Neural cell (in vitro differentiated cells): ENCODE measurements around the gene TARS3. TPM values are rescaled to one million over a fixed set of nuclear protein-coding genes. Genes with fewer than 3 reads are reported as not detected.

Experiments used
- H2AFZ ChIP-seq: fragments of 200-600, 300-800 bp; sonication (generic), shearing (Covaris generic); 2 replicates; pipeline ENCODE4 v1.6.0; 2014; ENCODE audit warnings: low read depth, mild to moderate bottlenecking, antibody characterized with exemption, low read length, moderate library complexity
- H3F3A ChIP-seq: fragments of 200-600 bp; shearing (Covaris generic); 2 replicates; pipeline ENCODE4 v1.6.1; 2016; ENCODE audit warnings: mild to moderate bottlenecking, moderate library complexity, mixed read lengths, antibody characterized with exemption, low read length; ENCODE audit not compliant: insufficient read depth, poor library complexity, severe bottlenecking
- H3K27ac ChIP-seq: fragments of 200-600, 300-800 bp; sonication (generic), shearing (Covaris generic); 2 replicates; pipeline ENCODE4 v1.5.1; 2014; ENCODE audit warnings: mild to moderate bottlenecking, low read length, moderate library complexity
- H3K27me3 ChIP-seq: fragments of 300-800, 200-600 bp; sonication (generic), shearing (Covaris generic); 2 replicates; pipeline ENCODE4 v1.6.0; 2014; ENCODE audit warnings: mild to moderate bottlenecking, low read depth, low read length, moderate library complexity; ENCODE audit not compliant: insufficient read depth
- H3K36me3 ChIP-seq: fragments of 300-800, 200-600 bp; sonication (generic), shearing (Covaris generic); 2 replicates; pipeline ENCODE4 v1.5.1; 2014; ENCODE audit warnings: mild to moderate bottlenecking, antibody characterized with exemption, low read length, moderate library complexity; ENCODE audit not compliant: insufficient read depth
- H3K4me2 ChIP-seq: fragments of 300-800, 200-600 bp; sonication (generic), shearing (Covaris generic); 2 replicates; pipeline ENCODE4 v1.6.0; 2014; ENCODE audit warnings: mild to moderate bottlenecking, low read length
- H3K4me3 ChIP-seq: fragments of 300-800, 200-600 bp; sonication (generic), shearing (Covaris generic); 2 replicates; pipeline ENCODE4 v1.5.1; 2014; ENCODE audit warnings: mild to moderate bottlenecking, low read length, moderate library complexity
- H3K79me2 ChIP-seq: fragments of 200-600 bp; shearing (Covaris generic); replicated peaks from 2 replicates; pipeline ENCODE4 v1.6.0; 2014; ENCODE audit warnings: mild to moderate bottlenecking, low read length, moderate library complexity; ENCODE audit not compliant: insufficient read depth
- H3K9ac ChIP-seq: fragments of 300-800, 200-600 bp; sonication (generic), shearing (Covaris generic); 2 replicates; pipeline ENCODE4 v1.6.1; 2016; ENCODE audit warnings: mild to moderate bottlenecking, low read length, mixed read lengths
- H3K9me2 ChIP-seq: fragments of 200-600 bp; shearing (Covaris generic); 2 replicates; pipeline ENCODE4 v1.6.1; 2016; ENCODE audit warnings: mild to moderate bottlenecking, low read length, mixed read lengths; ENCODE audit not compliant: insufficient read depth
- H3K9me3 ChIP-seq: fragments of 200-600, 300-800 bp; sonication (generic), shearing (Covaris generic); 2 replicates; pipeline ENCODE4 v1.6.1; 2016; ENCODE audit warnings: mild to moderate bottlenecking, mixed run types, low read length, moderate library complexity, mixed read lengths
- H4K20me1 ChIP-seq: fragments of 200-600 bp; shearing (Covaris generic); 2 replicates; pipeline ENCODE4 v1.6.1; 2016; ENCODE audit warnings: mild to moderate bottlenecking, mixed run types; ENCODE audit not compliant: insufficient read depth
- CTCF ChIP-seq: fragments of 450-650 bp; IDR thresholded peaks from 2 replicates; pipeline ENCODE4 v1.5.1; 2014; ENCODE audit warnings: antibody characterized with exemption, mild to moderate bottlenecking, moderate library complexity; ENCODE audit not compliant: poor library complexity, severe bottlenecking
- EP300 ChIP-seq: fragments of 450-650 bp; conservative IDR thresholded peaks from 2 replicates; pipeline ENCODE4 v1.6.1; 2014; ENCODE audit warnings: antibody characterized with exemption, mild to moderate bottlenecking, moderate library complexity; ENCODE audit not compliant: poor library complexity, severe bottlenecking
- EZH2 ChIP-seq: fragments of 200-600, 300-800 bp; shearing (Covaris generic), sonication (generic); IDR thresholded peaks from 2 replicates; pipeline ENCODE4 v1.6.1; 2014; ENCODE audit warnings: antibody characterized with exemption, low read length, borderline replicate concordance, mild to moderate bottlenecking; ENCODE audit not compliant: insufficient read depth, poor library complexity, severe bottlenecking
- MXI1 ChIP-seq: fragments of 450-650 bp; conservative IDR thresholded peaks from 2 replicates; pipeline ENCODE4 v1.6.1; 2014; ENCODE audit warnings: antibody characterized with exemption, mild to moderate bottlenecking; ENCODE audit not compliant: poor library complexity, severe bottlenecking
- POLR2AphosphoS5 ChIP-seq: IDR thresholded peaks from 2 replicates; pipeline ENCODE4 v1.6.1; 2012
- RAD21 ChIP-seq: fragments of 450-650 bp; conservative IDR thresholded peaks from 2 replicates; pipeline ENCODE4 v1.6.1; 2014; ENCODE audit warnings: antibody characterized with exemption, mild to moderate bottlenecking, moderate library complexity
- REST ChIP-seq: IDR thresholded peaks from 2 replicates; pipeline ENCODE4 v1.6.1; 2012; ENCODE audit warnings: borderline replicate concordance
- SMC3 ChIP-seq: fragments of 450-650 bp; conservative IDR thresholded peaks from 2 replicates; pipeline ENCODE4 v1.6.1; 2014; ENCODE audit warnings: antibody characterized with exemption, mild to moderate bottlenecking, moderate library complexity; ENCODE audit not compliant: poor library complexity
- TAF1 ChIP-seq: IDR thresholded peaks from 2 replicates; pipeline ENCODE4 v1.6.1; 2012; ENCODE audit warnings: low read depth
- polyA plus RNA-seq: library from polyadenylated mRNA; depleted of rRNA; stranded (reverse); fragments of >200 nt; gene quantifications from 2 replicates; pipeline ENCODE4 v1.2.3, GENCODE V29; 2014

Gene TARS3
- polyA plus RNA-seq, 1 donor from 2014 or later = 27.1 TPM

- Histone ChIP-seq H3K9me3 (no peaks in the 10 kb centered on the region), H3K79me2 (no peaks in the 10 kb centered on the region), H3K9me2 (no peaks in the 10 kb centered on the region), H3K4me2 (no peak overlapping the region), H3K9ac (no peak overlapping the region), H3K4me3 (no peak overlapping the region), H3K27me3 (no peaks in the 10 kb centered on the region), H3F3A (no peaks in the 10 kb centered on the region), H4K20me1 (no peaks in the 10 kb centered on the region), H3K36me3 (peaks cover 12% of the 10 kb centered on the region), H2AFZ (no peak overlapping the region), H3K27ac (no peak overlapping the region)
- TF ChIP-seq EP300 = no peak
- no peak for TF ChIP-seq MXI1
- TF ChIP-seq REST = no peak
- TF ChIP-seq TAF1 = no peak
- TF ChIP-seq RAD21 = no peak
- no peak for TF ChIP-seq SMC3
- no peak for TF ChIP-seq POLR2AphosphoS5
- no peak for TF ChIP-seq EZH2
- no peak for TF ChIP-seq CTCF
These were observed 14.8 kb downstream of the TARS3 start for GRCh38 chr15:101709466-101709865.

- Histone ChIP-seq H4K20me1 (no peaks in the 10 kb centered on the region), H3K9me2 (no peaks in the 10 kb centered on the region), H3K36me3 (peaks cover 12% of the 10 kb centered on the region), H3K4me2 (no peak overlapping the region), H3F3A (no peaks in the 10 kb centered on the region), H3K79me2 (no peaks in the 10 kb centered on the region), H3K9ac (no peak overlapping the region), H3K27ac (no peak overlapping the region), H3K9me3 (no peaks in the 10 kb centered on the region), H3K27me3 (no peaks in the 10 kb centered on the region), H3K4me3 (no peak overlapping the region), H2AFZ (no peak overlapping the region)
- TF ChIP-seq SMC3 (no peak), RAD21 (no peak), EP300 (no peak), EZH2 (no peak), TAF1 (no peak), MXI1 (no peak), CTCF (no peak), POLR2AphosphoS5 (no peak), REST (no peak)
These were observed 16.3 kb downstream of the TARS3 start for GRCh38 chr15:101707983-101708382.
